PC-9 (cell line): ENCODE data around the gene TMEM235. TPM values are rescaled to one million over a fixed set of nuclear protein-coding genes. Genes with fewer than 3 reads are reported as not detected.

Experiments used
- BruUV-seq: library from RNA; stranded (reverse); fragments of 400-500 nt; replicated peaks from 2 replicates; lab custom pipeline; 2021; lab: Mats Ljungman, UMichigan
- CTCF ChIA-PET: fragments of 300-600 bp; sonication (Branson Sonifier 250); formaldehyde crosslinking; loops from one replicate; lab custom pipeline; 2022; ENCODE audit warnings: antibody characterized with exemption; lab: Charles Lee
- POLR2A ChIA-PET: fragments of 300-600 bp; sonication (Branson Sonifier 250); formaldehyde crosslinking; loops from one replicate; lab custom pipeline; 2022; ENCODE audit warnings: antibody characterized with exemption; ENCODE audit not compliant: unreplicated experiment; lab: Charles Lee
- DNase-seq, 2 experiments: peaks; one replicate each; pipeline versions ENCODE4 v3.0.0 to v3.0.0-alpha.2; 2015 to 2022; ENCODE audit warnings: mixed read lengths in 1 of 2
- H2AFZ ChIP-seq: fragments of 200-600 bp; sonication (generic); 2 replicates; pipeline ENCODE4 v1.8.1; 2017; ENCODE audit warnings: antibody characterized with exemption
- H3F3A ChIP-seq: fragments of 200-600 bp; sonication (generic); 2 replicates; pipeline ENCODE4 v1.8.1; 2017; ENCODE audit warnings: antibody characterized with exemption, mild to moderate bottlenecking, low read depth; ENCODE audit not compliant: insufficient read depth
- H3K27ac ChIP-seq: fragments of 200-600 bp; sonication (generic); 2 replicates; pipeline ENCODE4 v1.6.1; 2016; ENCODE audit warnings: mixed run types
- H3K27me3 ChIP-seq: fragments of 200-600 bp; sonication (generic); 2 replicates; pipeline ENCODE4 v1.6.1; 2016; ENCODE audit warnings: low read depth, mixed run types; ENCODE audit not compliant: insufficient read depth
- H3K36me3 ChIP-seq: fragments of 200-600 bp; sonication (generic); 2 replicates; pipeline ENCODE4 v1.6.1; 2016; ENCODE audit warnings: low read depth, mixed run types
- H3K4me1 ChIP-seq: fragments of 200-600 bp; sonication (generic); replicated peaks from 2 replicates; pipeline ENCODE4 v1.6.1; 2016; ENCODE audit warnings: mixed run types; ENCODE audit not compliant: insufficient read depth
- H3K4me2 ChIP-seq: fragments of 200-600 bp; sonication (generic); 2 replicates; pipeline ENCODE4 v1.6.1; 2017; ENCODE audit warnings: mixed run types
- H3K4me3 ChIP-seq: fragments of 200-600 bp; sonication (generic); 2 replicates; pipeline ENCODE4 v1.6.1; 2016; ENCODE audit warnings: mixed run types
- H3K79me2 ChIP-seq: fragments of 200-600 bp; sonication (generic); 2 replicates; pipeline ENCODE4 v1.6.1; 2017; ENCODE audit warnings: low read depth, mixed run types
- H3K9me2 ChIP-seq: fragments of 200-600 bp; sonication (generic); 2 replicates; pipeline ENCODE4 v1.8.1; 2017; ENCODE audit warnings: mild to moderate bottlenecking; ENCODE audit not compliant: insufficient read depth
- H3K9me3 ChIP-seq: fragments of 200-600 bp; sonication (generic); 2 replicates; pipeline ENCODE4 v1.8.1; 2016; ENCODE audit warnings: low read depth; ENCODE audit not compliant: insufficient read depth
- H4K20me1 ChIP-seq: fragments of 200-600 bp; sonication (generic); 2 replicates; pipeline ENCODE4 v1.8.1; 2017; ENCODE audit not compliant: insufficient read depth
- EZH2 ChIP-seq: fragments of 200-600 bp; sonication (generic); IDR thresholded peaks from 2 replicates; pipeline ENCODE4 v1.8.0; 2017; ENCODE audit warnings: antibody characterized with exemption, low read depth
- intact Hi-C: fragments of 100-400 bp; cut with micrococcal nuclease; formaldehyde crosslinking; loops from one replicate; pipeline ENCODE4 v1.10.0; 2022; ENCODE audit not compliant: unreplicated experiment
- total RNA-seq: library from RNA; stranded (reverse); gene quantifications from 2 replicates; pipeline ENCODE4 v1.2.3, GENCODE V29; 2021
- TF ChIP-seq, protein P1 (sequence below): fragments of 200-600 bp; sonication (generic); conservative IDR thresholded peaks from 2 replicates; pipeline ENCODE4 v1.6.1; 2017; ENCODE audit warnings: mixed run types, antibody characterized with exemption, mild to moderate bottlenecking, moderate library complexity

The TMEM235 gene
- total RNA-seq, 1 experiment from 2014 or later = not detected

- intact Hi-C loops = no loop called here
Observed at GRCh38 chr17:78268191-78268874, 36.9 kb downstream of the TMEM235 start.

GRCh38 chr17:78268951-78269905 is 37.8 kb downstream of the TMEM235 start:
- H3K9me3 ChIP-seq = no peaks in the 10 kb centered on the region
- DNase-seq = no peak
- no peak for TF ChIP-seq EZH2
- TF ChIP-seq, protein P1, sequence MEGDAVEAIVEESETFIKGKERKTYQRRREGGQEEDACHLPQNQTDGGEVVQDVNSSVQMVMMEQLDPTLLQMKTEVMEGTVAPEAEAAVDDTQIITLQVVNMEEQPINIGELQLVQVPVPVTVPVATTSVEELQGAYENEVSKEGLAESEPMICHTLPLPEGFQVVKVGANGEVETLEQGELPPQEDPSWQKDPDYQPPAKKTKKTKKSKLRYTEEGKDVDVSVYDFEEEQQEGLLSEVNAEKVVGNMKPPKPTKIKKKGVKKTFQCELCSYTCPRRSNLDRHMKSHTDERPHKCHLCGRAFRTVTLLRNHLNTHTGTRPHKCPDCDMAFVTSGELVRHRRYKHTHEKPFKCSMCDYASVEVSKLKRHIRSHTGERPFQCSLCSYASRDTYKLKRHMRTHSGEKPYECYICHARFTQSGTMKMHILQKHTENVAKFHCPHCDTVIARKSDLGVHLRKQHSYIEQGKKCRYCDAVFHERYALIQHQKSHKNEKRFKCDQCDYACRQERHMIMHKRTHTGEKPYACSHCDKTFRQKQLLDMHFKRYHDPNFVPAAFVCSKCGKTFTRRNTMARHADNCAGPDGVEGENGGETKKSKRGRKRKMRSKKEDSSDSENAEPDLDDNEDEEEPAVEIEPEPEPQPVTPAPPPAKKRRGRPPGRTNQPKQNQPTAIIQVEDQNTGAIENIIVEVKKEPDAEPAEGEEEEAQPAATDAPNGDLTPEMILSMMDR = no peak
- no peaks in the 10 kb centered on the region for H3K79me2 ChIP-seq
- H4K20me1 ChIP-seq = no peaks in the 10 kb centered on the region
- H3K27me3 ChIP-seq = peaks cover 8% of the 10 kb centered on the region
- H3K4me3 ChIP-seq = no peak overlapping the region
- no peaks in the 10 kb centered on the region for H3K4me1 ChIP-seq
- H3K9me2 ChIP-seq = no peaks in the 10 kb centered on the region
- BruUV-seq = no TSS peak
- no peaks in the 10 kb centered on the region for H3K36me3 ChIP-seq
- POLR2A ChIA-PET = no interaction called here
- no peak overlapping the region for H2AFZ ChIP-seq
- no peak overlapping the region for H3K4me2 ChIP-seq
- no peaks in the 10 kb centered on the region for H3F3A ChIP-seq
- H3K27ac ChIP-seq = no peak overlapping the region
- intact Hi-C loops = no loop called here
- CTCF ChIA-PET = interaction anchor here (0.7 kb wide), 1 partner anchor 41 kb away, joined by 4 read pairs; no protein-coding TSS in a partner anchor

More at GRCh38 chr17:78268191-78268874, 36.9 kb downstream of the TMEM235 start:
- Histone ChIP-seq H3K9me2 (no peaks in the 10 kb centered on the region), H3K79me2 (no peaks in the 10 kb centered on the region), H3K36me3 (no peaks in the 10 kb centered on the region), H3F3A (no peaks in the 10 kb centered on the region), H4K20me1 (no peaks in the 10 kb centered on the region), H2AFZ (no peak overlapping the region), H3K9me3 (no peaks in the 10 kb centered on the region), H3K27ac (no peak overlapping the region), H3K4me1 (no peaks in the 10 kb centered on the region), H3K27me3 (peaks cover 8% of the 10 kb centered on the region), H3K4me2 (no peak overlapping the region), H3K4me3 (no peak overlapping the region)
- DNase-seq = no peak
- BruUV-seq = no TSS peak
- no peak for TF ChIP-seq EZH2
- TF ChIP-seq, protein P1 = no peak
- CTCF ChIA-PET = interaction anchor here (0.7 kb wide), 1 partner anchor 42 kb away, joined by 4 read pairs; no protein-coding TSS in a partner anchor
- POLR2A ChIA-PET = no interaction called here

DNA sequence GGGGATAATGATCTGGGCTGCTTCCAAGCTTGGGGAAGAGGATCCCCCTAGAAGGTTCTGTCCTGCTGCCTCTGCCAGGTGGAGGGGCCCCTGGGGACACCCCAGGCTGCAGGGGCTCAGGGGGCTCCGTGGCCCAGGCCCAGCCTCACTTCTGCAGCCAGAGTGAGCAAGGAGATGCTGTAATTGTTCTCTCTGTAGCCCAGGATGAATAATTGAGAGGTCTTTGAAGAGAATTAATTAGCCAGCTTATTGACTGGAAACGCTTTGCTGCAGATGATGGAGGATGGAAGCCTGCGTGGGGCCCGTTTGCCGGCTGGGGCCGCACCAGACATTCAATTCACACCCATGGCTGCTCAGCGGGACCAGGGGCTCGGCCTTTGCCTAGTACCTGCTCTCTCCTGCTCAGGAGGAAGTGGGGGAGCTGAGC is 38.5 kb downstream of the TMEM235 start:
- H4K20me1 ChIP-seq = no peaks in the 10 kb centered on the region
- H2AFZ ChIP-seq = no peak overlapping the region
- no peaks in the 10 kb centered on the region for H3K9me3 ChIP-seq
- no peaks in the 10 kb centered on the region for H3K9me2 ChIP-seq
- ChIA-PET CTCF (no interaction called here), POLR2A (no interaction called here)
- intact Hi-C loops = loop anchor here (5.0 kb wide), 1 partner anchor 92 kb away; the partner anchor contains the start of gene SOCS3
- BruUV-seq = no TSS peak
- DNase-seq = no peak
- no peaks in the 10 kb centered on the region for H3K79me2 ChIP-seq
- H3F3A ChIP-seq = no peaks in the 10 kb centered on the region
- H3K4me1 ChIP-seq = no peaks in the 10 kb centered on the region
- no peak overlapping the region for H3K27ac ChIP-seq
- H3K36me3 ChIP-seq = no peaks in the 10 kb centered on the region
- no peak overlapping the region for H3K4me3 ChIP-seq
- no peak overlapping the region for H3K4me2 ChIP-seq
- TF ChIP-seq, protein P1 = no peak
- no peak for TF ChIP-seq EZH2
- peaks cover 8% of the 10 kb centered on the region for H3K27me3 ChIP-seq
